Cardiac fibroblast (primary cell): ENCODE results near the gene NUP62.

Source experiments
- DNase-seq, 2 donors: peaks; one replicate each; pipeline versions ENCODE4 v3.0.0 to v3.0.0-alpha.2; 2010; ENCODE audit warnings: low read depth in 2 of 2
- H3K4me3 ChIP-seq, 2 donors: replicated peaks in 1 of 2; 1 replicate in 1 of 2; 2 replicates in 1 of 2; pipeline ENCODE4 v1.5.1; 2011; ENCODE audit warnings: low read depth in 2 of 2, low read length in 2 of 2, mild to moderate bottlenecking in 2 of 2, moderate library complexity in 1 of 2
- CTCF ChIP-seq: IDR thresholded peaks from one replicate; pipeline ENCODE4 v1.5.1; 2011; ENCODE audit warnings: low read depth, mild to moderate bottlenecking, low read length, inconsistent platforms

NUP62 gene

DNA sequence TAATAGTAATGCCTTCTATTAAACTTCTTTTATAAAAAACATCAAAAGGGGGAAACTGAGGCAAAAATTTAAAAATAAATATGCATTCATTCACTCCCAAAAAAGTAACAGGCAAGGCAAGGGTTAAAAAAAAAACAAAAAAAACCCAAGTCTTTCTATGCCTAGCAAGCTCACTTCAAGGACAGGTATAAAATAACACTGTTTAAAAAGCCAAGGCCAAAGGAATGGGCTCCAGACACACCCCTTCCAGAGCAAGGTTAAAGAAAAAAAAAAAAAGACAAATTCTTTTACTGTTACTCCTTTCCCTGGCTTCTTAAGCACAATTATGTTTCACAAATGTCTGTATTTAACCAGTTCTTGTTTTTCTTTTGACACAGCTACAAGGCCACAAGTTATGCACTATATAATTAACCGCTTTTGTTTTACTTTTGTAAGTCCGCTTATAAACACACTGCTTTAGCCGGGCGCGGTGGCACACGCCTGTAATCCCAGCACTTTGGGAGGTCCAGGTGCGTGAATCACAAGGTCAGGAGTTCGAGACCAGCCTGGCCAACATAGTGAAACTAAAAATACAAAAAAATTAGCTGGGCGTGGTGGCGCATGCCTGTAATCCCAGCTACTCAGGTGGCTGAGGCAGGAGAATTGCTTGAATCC, 28.1 kb upstream of the NUP62 start:
- H3K4me3 ChIP-seq: no peak overlapping the region
- no peak for TF ChIP-seq CTCF
- no peak for DNase-seq

GRCh38 chr19:49956115-49956495, 26.8 kb upstream of the NUP62 start:
- no peak for TF ChIP-seq CTCF
- H3K4me3 ChIP-seq: no peak overlapping the region
- DNase-seq: no peak

DNA sequence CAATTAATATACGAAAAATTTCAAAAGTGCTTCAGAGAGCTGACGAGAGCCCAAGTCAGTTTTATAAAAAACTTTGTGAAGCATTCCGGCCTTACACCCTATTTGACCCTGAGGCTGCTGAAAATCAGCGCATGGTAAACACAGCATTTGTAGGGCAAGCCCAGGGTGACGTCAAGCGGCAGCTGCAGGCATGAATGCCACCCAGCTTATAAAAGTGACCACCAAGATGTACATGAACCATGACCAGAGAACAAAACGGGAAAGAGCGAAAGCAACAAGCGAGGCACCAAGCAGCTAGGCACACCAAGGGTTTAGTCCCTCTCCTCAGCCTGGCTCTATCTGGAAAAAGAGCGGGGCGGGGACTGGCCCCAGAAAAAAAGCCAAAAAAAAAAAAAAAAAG, 25.6 kb upstream of the NUP62 start:
- no peak for DNase-seq
- no peak for TF ChIP-seq CTCF
- no peak overlapping the region for H3K4me3 ChIP-seq

- H3K4me3 ChIP-seq: no peak overlapping the region
- TF ChIP-seq CTCF: no peak
- peak; percentile 14 to 60 for DNase-seq
Observed at GRCh38 chr19:49954092-49954829, 25.0 kb upstream of the NUP62 start.

DNA sequence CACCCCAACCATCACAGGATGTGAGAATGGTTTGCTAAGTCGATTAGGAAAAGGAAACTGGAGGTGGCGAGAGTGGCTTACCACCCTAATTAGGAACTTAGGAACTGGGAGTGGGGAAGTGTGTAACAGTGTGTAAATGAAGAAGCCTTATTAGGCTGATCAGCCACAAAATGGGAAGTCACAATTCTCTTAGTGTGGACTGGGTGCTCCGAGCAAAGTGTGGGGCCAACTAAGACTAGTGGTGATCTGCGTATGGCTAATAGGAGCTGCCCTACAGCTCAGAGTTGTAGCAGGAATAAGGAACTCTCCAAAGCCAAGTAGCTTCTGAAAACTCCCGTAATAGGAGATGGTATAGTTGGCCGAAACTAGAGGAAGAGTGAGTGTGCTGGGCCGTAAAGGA, 24.1 kb upstream of the NUP62 start:
- no peak for TF ChIP-seq CTCF
- no peak overlapping the region for H3K4me3 ChIP-seq
- no peak for DNase-seq

GRCh38 chr19:49952906-49953305, 23.6 kb upstream of the NUP62 start:
- no peak for TF ChIP-seq CTCF
- H3K4me3 ChIP-seq: no peak overlapping the region

DNA sequence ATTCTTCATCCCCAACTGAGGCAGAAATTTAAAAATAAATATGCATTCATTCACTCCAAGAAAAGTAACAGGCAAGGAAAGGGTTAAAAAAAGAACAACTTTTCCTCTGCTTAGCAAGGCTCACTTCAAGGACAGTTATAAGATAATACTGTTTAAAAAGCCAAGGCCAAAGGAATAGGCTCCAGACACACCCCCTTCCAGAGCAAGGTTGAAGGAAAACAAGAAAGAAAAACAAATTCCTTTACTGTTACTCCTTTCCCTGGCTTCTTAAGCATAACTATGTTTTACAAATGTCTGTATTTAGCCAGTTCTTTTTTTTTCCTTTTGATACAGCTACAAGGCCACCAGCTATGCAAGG, 23.2 kb upstream of the NUP62 start:
- H3K4me3 ChIP-seq: no peak overlapping the region
- no peak for TF ChIP-seq CTCF
- no peak for DNase-seq

More at GRCh38 chr19:49952906-49953305, 23.6 kb upstream of the NUP62 start:
- no peak for DNase-seq
